ENCODE data around the gene F2RL2.
"Not testable (repeated sequence)": the region's sequence is repeated elsewhere in the genome, so short reads cannot be mapped to it uniquely, and the experiment has no call there.

Gene F2RL2

DNA sequence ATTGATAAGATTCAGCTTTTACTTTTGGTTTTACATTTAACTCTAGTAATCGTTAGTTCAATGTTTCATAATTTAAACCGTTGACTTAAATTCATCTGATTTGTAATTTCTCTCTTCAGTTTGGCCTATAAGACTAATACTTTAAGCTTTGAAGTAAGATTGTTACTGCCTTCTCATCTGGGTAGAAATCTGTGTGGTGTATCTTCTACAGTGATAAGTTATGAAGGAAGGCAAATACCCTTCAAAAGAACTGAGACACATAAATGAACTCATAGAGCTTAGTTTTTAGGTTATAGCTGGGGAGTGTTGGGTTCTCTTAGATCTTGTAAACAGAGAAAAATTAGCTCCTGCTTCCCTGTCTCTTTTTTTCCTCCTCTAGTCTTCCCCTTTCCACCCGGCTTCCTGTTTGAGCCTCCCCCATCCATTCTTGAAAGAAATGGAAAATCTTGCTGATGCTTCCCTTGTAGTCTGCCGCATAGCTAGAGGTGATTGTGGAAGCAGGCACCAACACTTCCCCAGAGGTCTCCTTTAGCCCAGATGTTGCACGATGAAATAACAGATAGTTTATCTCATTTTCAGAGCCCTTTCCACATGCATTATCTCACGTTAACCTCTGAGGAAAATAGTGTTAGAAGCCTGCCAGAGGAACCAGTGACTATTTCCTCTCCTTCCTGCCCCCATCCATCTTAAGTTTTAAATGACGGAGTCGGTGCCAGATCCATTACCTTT lies 2.0 kb upstream of the F2RL2 start:
- DNase-seq (ENCODE audit: low read depth in 2 of 2, low spot score in 1 of 2): no peak

DNA sequence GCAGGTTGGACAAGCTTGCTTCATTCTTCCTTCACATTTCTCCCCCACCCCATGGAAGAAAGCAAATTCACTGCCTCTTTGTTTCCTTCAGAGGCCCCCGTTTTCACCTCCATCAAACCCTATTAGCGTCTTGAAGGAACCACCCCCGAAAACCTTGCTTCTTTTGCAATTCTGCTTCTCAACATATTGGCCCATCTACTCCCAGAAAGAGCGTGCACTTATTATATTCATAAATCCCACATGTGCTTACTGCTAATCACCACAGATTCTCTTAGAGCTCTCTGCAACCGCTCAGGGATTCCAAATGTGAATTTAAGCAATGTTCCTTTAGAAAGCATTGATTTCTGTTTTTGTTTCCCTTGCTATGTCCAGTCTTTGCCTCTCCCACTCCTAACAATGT lies 1.1 kb downstream of the F2RL2 start:
- DNase-seq (ENCODE audit: low read depth in 2 of 2, low spot score in 1 of 2): no peak

DNA sequence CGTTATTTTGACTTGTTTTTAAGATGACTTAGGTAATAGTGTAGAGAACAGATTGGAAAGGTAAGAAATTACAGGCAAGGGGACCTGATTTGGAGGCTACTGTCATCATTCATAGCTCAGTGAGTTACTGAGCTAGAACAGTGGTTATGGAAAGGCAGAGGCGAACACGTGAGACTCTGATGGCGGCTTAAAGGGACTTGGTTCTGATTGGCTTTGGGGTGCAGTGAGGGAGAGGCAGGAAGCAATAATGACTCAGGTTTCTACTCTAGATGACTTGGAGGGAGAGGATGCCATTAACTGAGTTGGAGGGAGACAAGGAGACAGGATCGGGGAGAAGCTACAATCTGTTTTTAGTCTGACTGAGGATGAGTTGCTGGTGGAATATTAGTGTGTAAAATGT lies 3.0 kb downstream of the F2RL2 start:
- no peak for DNase-seq (ENCODE audit: low read depth in 2 of 2, low spot score in 1 of 2)

DNA sequence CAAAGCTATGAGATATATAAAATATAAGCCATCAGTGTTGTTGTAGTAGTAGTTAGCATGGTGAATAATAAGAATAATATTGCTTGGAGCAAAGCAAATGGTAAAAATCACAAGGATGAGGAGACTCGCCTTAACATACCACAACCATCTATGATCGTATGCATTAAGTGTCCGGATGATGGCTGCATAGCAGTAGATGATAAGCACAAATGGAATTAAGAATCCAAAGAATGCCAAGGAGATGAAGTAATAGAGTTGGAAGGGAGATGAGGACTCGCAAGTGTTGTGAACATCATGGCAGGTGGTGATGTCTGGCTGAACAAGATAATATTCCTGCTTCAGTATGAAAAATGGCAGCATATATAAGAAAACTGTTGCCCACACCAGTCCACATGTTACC lies 5.5 kb downstream of the F2RL2 start:
- no peak for DNase-seq (ENCODE audit: low read depth in 2 of 2, low spot score in 1 of 2)

DNA sequence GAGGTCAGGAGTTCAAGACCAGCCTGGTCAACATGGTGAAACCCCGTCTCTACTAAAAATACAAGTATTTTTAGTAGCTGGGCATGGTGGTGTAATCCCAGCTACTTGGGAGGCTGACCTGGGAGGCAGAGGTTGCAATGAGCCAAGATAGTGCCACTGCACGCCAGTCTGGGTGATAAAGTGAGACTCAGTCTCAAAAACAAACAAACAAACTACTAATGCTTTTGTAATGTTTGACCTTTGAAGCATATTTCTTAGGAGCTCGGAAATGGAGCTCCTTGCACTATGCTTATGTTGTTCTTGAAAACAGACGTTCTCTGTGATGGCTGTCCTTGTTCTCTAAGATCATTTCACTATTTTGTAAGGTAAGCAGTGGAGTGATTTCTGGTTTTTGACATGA lies 6.0 kb downstream of the F2RL2 start:
- DNase-seq (ENCODE audit: low read depth in 2 of 2, low spot score in 1 of 2): no peak

DNA sequence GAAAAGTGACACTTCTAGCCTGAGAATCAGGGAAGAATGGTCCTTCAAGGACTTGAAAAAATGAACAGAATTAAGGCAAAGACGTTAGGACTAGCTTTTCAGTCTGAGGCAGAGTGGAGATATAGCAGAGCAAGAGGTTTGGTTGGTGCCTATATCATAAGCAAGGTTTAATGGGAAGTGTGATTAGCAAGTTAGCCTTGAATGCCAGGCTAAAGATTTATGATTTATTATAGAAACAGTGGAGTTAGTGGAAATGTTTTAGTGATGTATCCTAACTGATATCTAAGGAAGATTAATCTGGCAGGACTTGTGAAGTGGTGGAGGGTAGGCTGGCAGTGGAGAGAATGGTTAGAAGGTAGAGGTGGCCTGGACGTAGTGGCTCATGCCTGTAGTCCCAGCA lies 7.0 kb downstream of the F2RL2 start:
- DNase-seq (ENCODE audit: low read depth in 2 of 2, low spot score in 1 of 2): no peak

DNA sequence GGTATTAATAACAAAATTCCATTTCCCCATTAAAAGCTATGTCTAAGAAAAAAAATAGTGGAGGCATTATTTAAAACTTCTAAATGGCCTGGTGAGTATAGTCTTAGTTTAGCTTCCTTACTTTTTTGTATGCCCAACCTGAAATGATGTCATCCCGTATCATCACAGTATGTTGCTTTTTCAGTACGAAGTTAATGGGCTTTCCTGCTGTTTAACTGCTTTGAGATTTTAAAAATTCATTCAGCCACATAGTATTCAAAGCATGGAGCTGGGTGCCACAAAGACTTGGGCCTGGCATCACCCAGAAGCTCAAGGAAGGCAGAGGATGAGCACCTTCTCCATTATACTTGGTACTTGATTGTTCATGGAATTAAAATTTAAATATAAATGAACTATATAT lies 7.4 kb downstream of the F2RL2 start:
- no peak for DNase-seq (ENCODE audit: low read depth in 2 of 2, low spot score in 1 of 2)

DNA sequence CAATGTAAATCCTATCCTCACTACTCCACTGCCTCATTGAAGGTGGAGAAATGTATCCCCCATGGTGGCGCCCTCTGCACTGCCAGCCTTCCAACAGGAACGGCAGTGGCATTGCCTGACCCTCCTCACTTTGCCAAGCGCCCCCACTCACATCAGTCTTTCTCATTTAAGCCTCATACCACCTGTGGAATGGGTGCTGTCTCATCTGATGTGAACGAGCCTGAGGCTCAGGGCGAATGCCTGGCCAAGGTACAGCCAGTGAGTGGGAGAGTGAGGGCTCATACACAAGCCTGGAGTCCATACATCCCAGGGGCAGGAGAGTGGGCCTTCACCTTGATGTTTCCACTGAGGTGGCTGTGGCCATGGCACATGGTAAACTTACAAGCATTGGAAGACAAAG lies 10.3 kb downstream of the F2RL2 start:
- no peak for DNase-seq (ENCODE audit: low read depth in 2 of 2, low spot score in 1 of 2)

DNA sequence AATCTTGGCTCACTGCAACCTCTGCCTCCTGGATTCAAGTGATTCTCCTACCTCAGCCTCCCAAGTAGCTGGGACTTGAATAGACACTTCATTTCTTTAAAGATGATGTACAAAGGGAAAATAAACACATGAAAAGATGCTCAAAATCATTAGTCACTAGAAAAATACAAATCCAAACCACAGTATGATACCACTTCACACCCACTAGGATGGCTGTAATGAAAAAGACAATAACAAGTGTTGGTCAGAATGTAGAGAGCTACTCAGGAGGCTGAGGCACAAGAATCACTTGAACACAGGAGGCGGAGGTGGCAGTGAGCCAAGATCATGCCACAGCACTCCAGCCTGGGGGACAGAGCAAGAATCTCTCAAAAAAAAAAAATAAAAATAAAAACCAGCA lies 13.0 kb downstream of the F2RL2 start:
- DNase-seq (ENCODE audit: low read depth in 2 of 2, low spot score in 1 of 2): no peak

DNA sequence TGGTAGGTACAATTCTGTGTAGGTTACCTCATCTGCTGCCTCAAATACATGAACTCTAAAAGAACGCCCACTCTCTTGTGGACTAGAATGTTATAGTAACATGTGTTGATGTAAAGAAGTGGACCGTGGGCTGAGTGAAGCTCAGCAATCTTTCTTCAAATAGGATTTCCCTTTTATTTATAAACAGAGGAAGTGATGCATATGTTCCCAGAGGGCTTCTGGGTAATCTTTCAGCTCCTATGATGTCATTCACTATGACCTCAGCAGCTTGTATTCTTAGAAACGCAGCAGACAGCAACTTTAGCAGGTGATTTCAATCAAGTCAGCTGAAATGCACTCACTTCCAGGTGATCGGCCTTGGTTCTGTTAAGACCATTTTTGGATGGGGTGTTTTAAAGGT lies 14.4 kb downstream of the F2RL2 start:
- DNase-seq (ENCODE audit: low read depth in 2 of 2, low spot score in 1 of 2): no peak

DNA sequence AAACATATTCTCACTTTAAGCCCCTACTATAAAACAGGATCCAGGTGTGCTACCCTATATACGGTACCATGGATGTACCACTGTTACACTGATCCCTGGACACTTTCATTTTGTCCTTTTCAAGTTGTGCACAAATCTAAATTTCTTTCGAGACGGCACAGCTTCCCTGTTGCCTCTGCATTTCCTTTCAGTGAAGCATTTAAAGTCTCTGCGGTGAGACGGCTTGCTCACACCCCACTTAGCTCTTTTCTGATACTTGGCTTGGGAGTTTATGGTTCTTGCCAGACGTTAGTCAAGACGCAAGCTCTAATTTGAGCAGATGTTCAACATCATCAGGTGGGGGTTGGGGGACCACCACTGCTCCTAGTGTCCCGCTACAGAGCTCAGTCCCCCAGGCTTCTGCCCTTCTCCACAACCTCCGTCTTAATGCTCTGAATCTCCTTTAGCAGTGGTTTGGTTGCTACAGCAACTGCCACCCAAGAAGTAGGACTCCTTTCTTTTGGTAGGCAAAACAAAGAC lies 15.8 kb downstream of the F2RL2 start:
- no peak for DNase-seq (ENCODE audit: low read depth in 2 of 2, low spot score in 1 of 2)

DNA sequence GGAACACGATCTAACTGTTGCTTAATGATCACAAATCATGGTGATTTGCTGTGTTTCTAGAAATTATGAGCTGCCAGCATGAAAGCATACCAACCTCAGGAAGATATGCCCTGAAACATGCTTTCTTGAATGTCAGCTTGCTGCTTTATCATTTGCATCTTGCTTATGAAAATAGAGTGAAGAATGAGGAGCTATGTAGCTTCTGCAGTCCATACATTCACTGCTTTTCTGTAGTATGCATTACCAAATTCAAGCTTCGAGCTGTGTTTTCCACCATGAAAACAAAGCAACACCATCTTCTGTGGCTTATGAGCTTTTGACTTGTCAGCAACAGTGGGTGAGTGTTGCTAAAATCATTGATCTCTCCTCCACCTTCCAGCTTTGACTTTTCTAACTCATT lies 16.5 kb downstream of the F2RL2 start:
- DNase-seq (ENCODE audit: low read depth in 2 of 2, low spot score in 1 of 2): no peak

DNA sequence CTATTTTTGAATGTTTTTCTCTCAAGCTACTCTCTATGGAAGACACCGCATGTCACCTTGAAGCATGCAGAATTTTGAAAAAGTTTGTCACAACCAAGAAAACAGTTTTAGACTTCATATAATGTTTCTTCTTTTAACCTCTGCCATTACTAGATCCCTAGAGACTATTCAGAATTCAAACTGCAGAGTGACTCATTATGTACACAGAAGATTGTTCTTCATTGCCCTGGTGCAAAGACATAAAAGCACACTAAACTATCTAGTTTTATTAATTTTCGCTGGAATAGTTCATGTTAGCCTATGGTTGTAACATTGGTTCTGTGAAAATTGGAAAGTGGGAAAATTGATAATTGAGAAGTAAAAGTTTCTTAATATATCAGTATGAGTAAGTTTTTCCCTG lies 18.4 kb downstream of the F2RL2 start:
- no peak for DNase-seq (ENCODE audit: low read depth in 2 of 2, low spot score in 1 of 2)

DNA sequence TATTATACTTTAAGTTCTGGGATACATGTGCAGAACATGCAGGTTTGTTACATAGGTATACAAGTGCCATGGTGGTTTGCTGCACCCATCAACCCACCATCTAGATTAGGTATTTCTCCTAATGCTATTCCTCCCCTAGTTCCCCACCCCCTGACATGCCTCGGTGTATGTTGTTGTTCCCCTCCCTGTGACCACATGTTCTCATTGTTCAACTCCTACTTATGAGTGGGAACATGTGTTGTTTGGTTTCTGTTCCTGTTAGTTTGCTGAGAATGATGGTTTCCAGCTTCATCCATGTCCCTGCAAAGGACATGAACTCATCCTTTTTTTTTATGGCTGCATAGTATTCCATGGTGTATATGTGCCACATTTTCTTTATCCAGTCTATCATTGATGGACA lies 19.2 kb downstream of the F2RL2 start:
- not testable (repeated sequence) for DNase-seq (ENCODE audit: low read depth in 2 of 2, low spot score in 1 of 2)

DNA sequence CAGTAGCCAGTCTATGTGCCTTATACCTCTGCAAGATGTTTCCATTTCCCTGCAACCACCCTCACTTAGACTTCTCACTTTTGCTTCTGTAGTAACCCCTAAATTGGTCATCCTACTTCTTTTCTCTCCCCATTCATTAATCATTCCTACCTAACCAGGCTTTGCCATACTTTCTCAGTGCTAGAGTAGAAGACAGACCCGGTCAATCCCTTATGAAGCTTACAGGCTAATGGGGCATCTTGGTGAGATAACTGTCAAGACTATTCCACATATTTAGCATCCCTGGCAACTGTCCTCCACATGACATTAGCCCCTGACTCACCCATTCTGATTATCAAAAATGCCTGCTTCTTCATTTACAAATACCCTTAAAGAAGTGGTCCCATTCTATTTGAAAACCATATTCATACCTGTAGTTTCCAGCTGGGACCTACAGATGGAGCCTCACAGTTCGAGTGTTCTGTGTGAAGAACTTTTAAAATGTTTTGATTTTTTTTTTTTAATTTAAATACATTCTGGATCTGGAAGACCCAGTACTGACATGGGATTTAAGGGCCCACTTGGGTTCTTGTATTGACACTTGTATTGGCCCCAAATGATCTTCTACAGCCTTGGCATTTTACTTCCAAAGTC lies 21.0 kb downstream of the F2RL2 start:
- DNase-seq (ENCODE audit: low read depth in 2 of 2, low spot score in 1 of 2): no peak

DNA sequence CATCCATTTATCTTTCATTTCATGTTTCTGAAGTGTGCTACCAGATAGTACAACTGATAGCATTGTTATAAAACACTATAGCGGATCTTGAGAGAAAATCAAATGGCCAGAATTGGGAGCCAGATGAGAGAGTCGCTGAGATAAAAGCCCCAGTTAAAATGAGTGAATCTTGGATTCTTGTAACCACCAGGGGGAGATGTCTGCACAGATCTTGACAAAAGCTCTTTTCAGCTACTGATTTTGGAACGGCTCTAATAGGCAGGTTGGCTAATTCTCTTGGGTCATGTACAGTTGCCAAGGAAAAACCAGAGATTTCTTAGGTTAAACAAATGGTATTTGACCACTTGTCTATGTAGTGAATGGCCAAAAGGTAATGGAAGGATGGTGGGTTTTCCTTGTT lies 21.7 kb downstream of the F2RL2 start:
- DNase-seq (ENCODE audit: low read depth in 2 of 2, low spot score in 1 of 2): no peak

DNA sequence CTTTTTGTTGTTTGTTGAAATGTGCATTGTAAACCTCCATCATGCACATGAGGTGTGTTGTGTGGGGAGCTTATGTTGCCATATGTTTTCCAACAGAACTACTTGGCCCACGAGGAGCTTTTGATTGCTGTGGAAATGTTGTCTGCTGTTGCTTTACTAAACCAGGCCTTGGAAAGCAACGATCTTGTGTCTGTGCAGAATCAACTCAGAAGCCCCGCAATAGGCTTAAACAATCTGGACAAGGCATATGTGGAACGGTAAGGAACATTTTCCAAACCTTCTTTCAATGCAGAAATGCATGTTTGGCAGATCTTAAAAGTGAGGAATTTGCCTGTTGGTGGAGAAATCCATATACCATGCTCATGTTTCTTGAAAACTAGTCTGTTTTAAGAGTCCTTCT lies 22.5 kb downstream of the F2RL2 start:
- DNase-seq (ENCODE audit: low read depth in 2 of 2, low spot score in 1 of 2): no peak

DNA sequence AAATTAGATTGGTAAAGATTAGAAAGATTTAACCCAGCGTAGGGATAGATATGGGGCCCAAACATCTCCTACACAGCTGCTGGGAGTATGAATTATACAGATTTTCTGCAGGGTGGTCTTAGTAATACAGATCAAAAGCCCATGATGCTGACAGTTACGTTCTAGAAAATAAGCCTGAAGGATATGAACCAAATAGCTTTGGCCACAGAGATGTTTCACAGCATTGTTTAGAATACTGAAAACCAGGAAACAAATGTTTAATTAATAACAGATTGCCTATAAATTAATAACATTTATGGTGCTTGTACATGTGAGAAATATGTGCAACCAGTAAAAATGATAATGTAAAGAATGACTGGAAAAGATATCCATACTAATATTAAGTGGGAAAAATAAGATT lies 24.7 kb downstream of the F2RL2 start:
- DNase-seq (ENCODE audit: low read depth in 2 of 2, low spot score in 1 of 2): no peak

DNA sequence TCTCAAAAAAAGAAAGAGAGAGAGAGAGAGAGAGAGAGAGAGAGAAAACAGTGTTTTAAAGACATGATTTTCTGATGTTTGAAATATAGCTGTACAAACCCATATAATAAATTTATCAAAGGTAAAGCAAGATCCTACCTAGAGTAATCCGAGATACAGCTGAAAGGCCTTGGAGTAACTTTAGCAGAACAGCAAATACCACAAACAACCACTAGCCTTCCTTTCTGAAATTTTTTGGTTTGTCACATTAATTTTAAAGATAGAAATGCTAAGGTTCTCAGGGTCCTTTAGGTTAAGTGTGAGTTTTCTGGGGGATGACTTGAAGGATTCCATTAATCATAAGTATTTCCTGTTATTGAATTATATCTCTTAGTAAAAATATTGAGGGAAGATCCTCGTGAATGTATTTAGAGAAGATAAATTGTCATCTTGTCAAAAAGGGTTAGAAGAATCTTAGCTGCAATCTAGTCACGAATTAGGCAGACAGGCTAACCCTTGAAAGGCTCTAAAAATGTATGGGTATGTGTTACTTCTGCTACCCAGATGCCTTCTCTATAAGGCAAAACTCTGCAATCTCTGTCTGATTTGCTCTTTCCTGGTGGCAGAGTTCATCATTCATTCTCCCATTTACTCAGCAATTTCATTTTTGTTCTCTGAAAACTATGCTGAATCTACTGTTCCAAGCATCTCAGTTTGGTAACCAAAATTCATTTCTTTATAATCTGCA lies 27.3 kb downstream of the F2RL2 start:
- DNase-seq (ENCODE audit: low read depth in 2 of 2, low spot score in 1 of 2): no peak

DNA sequence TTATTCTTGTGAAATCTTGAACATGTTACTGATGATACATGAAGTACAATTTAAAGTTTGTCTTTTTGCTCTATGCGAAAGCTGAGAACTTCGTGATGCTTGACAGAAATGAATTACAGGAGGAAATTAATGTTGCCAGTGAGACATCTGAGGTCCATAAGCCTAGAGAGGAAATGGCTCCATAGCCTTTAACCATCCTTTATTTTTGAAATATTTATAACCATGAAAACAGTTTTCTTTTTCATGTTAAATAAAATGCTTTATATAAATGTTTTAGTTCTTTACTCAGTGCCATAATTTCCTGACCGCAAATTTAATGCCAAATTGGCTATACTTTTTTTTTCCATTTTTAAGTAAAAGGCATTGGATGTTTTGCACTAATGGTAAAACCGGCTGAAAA lies 29.1 kb downstream of the F2RL2 start:
- DNase-seq (ENCODE audit: low read depth in 2 of 2, low spot score in 1 of 2): no peak

DNA sequence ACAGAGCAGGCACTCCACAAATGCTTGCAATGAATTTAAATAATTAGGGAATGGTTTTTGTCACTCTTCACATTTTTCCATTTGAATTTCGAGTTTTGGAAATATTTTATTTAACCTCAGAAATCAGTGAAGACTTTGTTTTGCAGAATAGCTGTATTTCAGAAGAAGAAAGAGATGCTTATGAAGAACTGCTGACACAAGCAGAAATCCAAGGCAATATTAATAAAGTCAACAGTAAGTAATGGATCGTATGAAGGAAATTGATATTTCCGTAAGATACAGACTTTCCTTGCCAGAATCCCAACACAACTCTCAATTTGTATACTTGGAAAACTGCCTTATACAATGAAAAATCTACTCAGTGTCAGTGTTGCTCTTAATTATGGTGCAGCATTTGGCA lies 30.5 kb downstream of the F2RL2 start:
- no peak for DNase-seq (ENCODE audit: low read depth in 2 of 2, low spot score in 1 of 2)

DNA sequence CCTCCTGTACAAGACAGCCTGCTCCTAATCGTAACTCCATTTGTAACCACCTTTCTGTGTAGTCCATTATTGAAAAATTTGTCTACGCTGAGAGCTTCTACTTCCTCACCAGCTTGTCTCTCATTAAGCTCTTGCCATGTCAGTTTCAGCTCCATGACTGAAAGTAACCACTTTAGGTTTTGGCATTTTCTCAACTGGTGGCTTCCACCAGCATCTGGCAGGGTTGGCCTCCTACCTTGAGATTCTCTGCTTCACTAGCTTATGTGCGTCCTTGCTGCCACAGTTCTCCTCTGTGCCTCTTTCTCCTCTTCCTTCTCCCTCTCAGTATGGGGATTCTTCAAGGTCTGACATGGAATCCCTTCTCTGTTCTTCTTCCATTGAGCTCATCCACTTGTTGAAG lies 31.8 kb downstream of the F2RL2 start:
- no peak for DNase-seq (ENCODE audit: low read depth in 2 of 2, low spot score in 1 of 2)

Measured in stimulated activated CD8-positive, alpha-beta memory T cell treated with anti-CD3 and anti-CD28 coated beads, Interleukin-4, amount 100 ng/mL, for 1 hour (primary cell).